ENCODE measurements around the gene ITGA6.

- TF ChIP-seq, protein P1, sequence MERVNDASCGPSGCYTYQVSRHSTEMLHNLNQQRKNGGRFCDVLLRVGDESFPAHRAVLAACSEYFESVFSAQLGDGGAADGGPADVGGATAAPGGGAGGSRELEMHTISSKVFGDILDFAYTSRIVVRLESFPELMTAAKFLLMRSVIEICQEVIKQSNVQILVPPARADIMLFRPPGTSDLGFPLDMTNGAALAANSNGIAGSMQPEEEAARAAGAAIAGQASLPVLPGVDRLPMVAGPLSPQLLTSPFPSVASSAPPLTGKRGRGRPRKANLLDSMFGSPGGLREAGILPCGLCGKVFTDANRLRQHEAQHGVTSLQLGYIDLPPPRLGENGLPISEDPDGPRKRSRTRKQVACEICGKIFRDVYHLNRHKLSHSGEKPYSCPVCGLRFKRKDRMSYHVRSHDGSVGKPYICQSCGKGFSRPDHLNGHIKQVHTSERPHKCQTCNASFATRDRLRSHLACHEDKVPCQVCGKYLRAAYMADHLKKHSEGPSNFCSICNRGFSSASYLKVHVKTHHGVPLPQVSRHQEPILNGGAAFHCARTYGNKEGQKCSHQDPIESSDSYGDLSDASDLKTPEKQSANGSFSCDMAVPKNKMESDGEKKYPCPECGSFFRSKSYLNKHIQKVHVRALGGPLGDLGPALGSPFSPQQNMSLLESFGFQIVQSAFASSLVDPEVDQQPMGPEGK (CRISPR knock-in tag; IDR thresholded peaks at IDR 0.05; ENCODE audit: borderline replicate concordance) = no peak
- TF ChIP-seq ZC3H10 (CRISPR knock-in tag; IDR thresholded peaks at IDR 0.05) = no peak
- TF ChIP-seq SNAI2 (CRISPR knock-in tag; IDR thresholded peaks at IDR 0.05) = no peak
- no peak for TF ChIP-seq PPARA (CRISPR knock-in tag; IDR thresholded peaks at IDR 0.05; ENCODE audit: borderline replicate concordance)
- no peak for TF ChIP-seq ZFP3 (CRISPR knock-in tag; IDR thresholded peaks at IDR 0.05)
- TF ChIP-seq ZNF70 (CRISPR knock-in tag; IDR thresholded peaks at IDR 0.05) = no peak
Measured at GRCh38 chr2:172415157-172415864, 12.1 kb upstream of the ITGA6 start.
